Posterior vena cava (tissue), 2 donors: ENCODE measurements around the gene GNPTAB. TPM values are rescaled to one million over a fixed set of nuclear protein-coding genes. Genes with fewer than 3 reads are reported as not detected.

Source experiments
- DNase-seq: peaks from one replicate; pipeline ENCODE4 v3.0.0-alpha.2; 2020; ENCODE audit warnings: low spot score
- intact Hi-C, 2 donors: fragments of 100-400 bp; cut with DNase I; formaldehyde crosslinking; loops; one replicate each; pipeline versions ENCODE4 v1.14.1 to v1.14.2; 2022 to 2023
- total RNA-seq, 2 donors: library from RNA; stranded (reverse); fragmentation: NEBNext Ultra II Directional; extraction: Animal tissue kit (Norgen Biotek cat#: 25700); gene quantifications; one replicate each; pipeline ENCODE4 v1.2.1, GENCODE V29; 2021
- donor health status: DM: yes; HTN: yes; CAD: no.
- donor health status: DM: yes; HTN: yes; CAD: no.

GNPTAB gene
- total RNA-seq, 2 donors from 2014 or later, result 37.0 to 42.8 TPM

DNA sequence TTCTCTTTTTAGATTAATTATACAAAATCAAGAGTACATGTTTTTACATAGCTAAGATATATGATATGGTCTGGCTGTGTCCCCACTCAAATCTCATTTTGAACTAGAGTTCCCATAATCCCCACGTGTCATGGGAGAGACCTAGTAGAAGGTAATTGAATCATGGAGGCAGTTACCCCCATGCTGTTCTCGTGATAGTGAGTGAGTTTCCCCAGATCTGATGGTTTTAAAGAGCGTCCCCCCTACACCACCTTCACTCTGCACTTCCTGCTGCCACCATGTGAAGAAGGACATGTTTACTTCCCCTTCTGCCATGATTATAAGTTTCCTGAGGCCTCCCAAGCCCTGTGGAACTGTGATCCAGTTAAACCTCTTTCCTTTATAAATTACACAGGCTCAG is 25.2 kb upstream of the GNPTAB start:
- intact Hi-C loops, result no loop called here

DNA sequence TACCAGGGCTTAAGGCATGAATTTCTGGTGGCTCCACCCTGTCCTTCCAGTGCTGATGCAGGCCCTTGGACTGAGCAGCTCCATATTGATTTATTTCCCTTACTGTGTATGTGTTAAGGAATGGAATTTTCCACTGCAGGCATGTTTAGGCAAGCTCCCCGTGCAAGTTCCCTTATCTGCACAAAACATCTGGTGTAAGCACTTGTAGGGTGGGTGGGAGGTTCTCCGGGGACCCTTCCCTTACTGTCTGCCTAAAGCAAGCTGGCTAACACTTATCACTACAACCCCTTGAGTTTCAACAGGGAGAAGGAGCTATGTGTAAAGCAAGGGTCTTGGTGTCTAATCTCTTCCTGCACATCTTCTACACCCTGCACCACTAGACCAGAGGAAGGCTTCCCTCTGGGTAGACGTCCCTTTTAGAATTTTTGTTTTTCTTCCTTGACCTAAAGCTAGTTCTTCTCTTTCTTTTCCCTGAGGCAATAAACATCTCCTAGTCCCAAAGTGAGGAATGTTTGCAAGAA is 24.7 kb upstream of the GNPTAB start:
- no peak for DNase-seq
- intact Hi-C loops, result no loop called here

More for the DNA sequence above, 25.2 kb upstream of the GNPTAB start:
- DNase-seq, result no peak

DNA sequence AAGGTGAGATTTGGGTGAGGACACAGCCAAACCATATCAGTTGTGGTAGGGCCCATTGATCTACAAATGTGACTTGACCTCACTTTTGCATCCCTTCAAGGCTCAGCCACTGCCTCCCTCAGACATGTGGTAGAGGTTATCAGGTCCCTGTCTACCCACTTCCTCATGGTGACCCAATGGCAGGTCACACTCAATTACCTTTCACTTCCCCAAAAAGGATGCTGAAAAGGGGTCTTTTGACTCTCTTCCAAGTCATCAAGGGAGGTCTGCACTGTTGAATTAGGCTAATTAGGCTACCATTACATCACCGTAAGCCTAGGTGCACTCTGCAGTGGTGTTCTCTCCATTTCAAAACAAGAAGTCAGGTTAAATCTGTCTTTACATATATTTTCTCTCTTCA is 24.0 kb upstream of the GNPTAB start:
- intact Hi-C loops, result no loop called here
- DNase-seq, result no peak

DNA sequence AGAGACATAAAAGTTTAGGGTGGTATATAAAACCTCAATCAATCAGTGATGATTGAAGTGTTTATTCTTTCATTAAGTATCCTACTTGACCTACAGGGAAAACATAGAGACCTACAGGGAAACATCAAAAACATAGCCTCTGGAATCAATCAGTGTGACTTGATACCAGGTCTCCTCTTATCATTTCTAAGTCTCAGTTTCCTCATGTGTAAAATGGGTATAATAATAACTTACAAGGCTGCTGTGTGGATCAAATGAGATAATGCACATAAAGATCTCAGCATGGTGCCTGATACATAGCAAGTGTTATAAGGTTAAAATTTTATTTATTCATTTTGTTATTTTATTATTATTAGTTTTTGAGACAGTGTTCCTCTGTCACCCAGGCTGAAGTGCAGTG is 22.2 kb upstream of the GNPTAB start:
- intact Hi-C loops, result no loop called here
- no peak for DNase-seq

DNA sequence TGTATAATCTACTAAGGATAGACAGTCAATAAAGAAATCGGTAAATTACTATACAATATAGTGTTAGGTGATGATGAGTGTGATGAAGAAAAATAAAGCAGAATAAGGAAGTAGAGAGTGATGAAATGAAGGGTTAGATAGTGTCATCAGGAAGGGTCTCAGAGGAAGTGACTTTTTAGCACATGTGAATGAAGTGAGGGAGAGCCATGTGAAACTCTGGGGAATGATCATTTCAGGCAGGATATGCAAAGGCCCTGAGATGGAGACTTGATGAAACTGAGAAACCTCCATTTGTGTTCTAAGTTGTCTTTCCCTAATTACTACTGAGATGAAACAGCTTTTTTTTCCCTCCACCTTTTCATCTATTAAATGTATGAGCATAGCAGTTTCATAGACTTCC is 19.4 kb upstream of the GNPTAB start:
- intact Hi-C loops, result no loop called here
- no peak for DNase-seq

DNA sequence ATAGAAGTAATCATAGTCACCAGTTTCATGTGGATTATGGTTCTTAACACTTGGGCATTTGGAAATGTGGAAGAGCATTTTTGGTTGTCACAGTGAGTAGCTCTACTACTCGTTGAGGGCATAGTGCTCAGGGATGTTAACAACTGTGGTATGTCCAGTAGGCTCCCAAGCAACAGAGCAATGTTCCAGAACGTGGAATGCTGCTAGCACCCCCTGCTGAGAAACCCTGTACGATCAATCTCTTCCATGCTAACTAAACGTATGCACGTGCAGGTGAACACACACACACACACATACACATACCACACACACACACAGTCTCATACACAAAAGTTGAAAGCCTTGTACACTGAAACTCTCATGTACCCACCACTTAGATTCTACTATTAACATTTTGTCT is 16.6 kb upstream of the GNPTAB start:
- intact Hi-C loops, result no loop called here
- no peak for DNase-seq

DNA sequence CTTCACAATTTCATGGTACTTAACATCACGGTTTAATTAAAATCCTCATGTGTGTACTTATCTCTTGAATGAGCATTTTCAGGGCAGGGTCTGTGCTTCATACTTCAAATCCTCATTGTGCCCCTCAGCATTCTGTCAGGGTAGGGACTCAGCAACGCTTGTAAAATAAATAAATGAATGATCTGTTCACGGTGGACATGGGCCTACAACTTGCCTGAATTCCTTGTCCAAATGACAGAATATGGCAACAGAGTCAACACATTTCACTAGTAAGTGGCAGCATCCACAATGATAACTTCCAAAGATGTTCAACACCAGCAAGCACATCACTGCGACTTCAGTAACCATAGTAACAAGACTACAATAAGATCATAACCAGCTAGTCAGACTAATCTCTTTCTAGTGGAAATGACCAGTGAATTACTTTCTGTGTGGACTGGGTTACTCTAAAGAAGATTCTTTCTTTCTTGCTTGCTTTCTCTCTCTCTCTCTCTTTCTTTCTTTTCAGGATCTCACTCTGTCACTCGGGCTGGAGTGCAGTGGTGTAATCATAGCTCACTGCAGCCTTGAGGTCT is 14.5 kb upstream of the GNPTAB start:
- intact Hi-C loops, result no loop called here
- DNase-seq, result no peak

DNA sequence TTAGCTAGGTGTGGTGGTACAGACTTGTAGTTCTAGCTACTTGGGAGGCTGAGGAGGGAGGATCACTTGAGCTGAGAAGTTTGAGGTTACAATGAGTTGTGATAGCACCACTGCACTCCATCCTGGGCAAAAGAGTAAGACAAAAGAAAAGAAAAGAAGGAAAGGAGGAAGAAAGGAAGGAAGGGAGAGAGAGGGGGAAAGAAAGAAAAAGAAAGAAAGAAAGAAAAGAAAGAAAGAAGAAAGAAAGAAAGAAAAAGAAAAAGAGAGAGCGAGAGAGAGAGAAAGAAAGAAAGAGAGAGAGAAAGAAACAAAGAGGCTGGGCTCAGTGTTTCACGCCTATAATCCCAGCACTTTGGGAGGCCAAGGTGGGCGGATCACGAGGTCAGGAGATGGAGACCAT is 10.3 kb upstream of the GNPTAB start:
- DNase-seq, result no peak
- intact Hi-C loops, result no loop called here

DNA sequence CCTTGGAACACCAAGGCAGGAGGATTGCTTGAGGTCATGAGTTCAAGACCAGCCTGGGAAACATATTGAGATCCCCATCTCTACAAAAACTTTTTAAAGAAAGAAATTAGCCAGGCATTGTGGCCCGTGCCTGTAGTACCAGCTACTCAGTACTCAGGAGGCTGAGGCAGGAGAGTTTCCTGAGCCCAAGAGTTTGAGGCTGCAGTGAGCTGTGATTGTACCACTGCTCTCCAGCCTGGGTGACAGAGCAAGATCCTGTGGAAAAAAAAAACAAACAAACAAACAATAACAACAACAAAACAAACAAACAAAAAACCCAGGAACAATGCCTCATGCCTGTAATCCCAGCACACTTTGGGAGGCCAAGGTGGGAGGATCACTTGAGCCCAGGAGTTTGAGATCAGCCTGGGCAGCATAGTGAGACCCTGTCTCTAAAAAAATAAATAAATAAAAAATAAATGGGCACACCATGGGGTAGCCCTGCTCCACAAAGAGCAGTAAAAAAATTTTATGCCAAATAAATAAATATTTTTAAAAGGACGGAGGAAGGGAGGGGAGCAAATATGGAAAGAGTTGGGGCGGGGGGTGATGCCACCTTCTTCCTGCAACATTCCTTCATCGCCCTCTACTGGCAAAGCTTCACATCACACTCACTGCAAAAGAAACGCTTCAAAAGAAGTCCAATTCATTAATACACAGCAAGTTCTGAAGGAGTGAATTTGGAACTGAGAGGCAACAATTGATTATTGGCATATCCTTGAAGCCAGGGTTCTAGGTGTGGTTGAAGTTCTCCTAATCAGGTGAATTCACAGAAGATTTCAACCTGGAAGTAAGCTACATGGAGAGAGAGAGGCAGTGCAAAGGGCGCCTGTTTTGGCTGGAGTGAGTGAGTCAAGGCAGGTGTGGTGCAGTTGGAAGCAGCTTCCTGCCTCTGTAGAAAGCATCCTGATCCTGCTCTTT is 8.8 kb upstream of the GNPTAB start:
- intact Hi-C loops, result loop anchor here in 1 of 2 donors (10.0 kb wide), 1 partner anchor 65 kb away; no protein-coding TSS in a partner anchor
- no peak for DNase-seq

DNA sequence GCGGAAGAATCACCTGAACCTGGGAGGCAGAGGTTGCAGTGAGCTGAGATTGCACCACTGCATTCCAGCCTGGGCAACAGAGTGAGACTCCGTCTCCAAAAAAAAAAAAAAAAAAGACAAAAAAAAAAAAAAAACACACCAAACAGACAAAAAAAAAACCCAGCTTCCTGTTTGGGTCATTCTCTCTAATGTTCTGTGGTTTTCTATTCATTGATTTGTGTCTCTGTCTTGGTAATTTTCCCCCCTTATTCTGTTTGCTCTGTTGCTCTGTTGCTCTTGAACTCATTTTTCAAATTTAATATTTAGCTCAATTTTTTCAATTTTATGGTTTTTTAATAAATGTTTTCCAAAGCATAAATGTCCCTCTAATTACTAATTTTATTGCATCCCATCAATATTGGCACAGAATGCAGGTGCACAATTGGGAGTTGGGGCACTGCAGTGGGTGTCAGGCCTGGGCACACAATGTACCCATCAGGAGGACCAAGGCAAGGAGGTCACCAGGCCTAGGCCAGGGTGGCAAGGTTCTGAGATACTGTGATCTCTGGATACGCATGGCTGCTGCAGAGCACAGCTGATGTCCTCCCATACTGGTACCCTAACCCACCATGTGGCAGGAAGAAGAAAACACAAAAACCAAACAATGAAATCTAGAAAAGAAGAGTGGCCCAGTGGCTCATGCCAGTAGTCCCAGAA is 8.0 kb upstream of the GNPTAB start:
- intact Hi-C loops, result loop anchor here in 1 of 2 donors (10.0 kb wide), 1 partner anchor 64 kb away; no protein-coding TSS in a partner anchor
- no peak for DNase-seq

DNA sequence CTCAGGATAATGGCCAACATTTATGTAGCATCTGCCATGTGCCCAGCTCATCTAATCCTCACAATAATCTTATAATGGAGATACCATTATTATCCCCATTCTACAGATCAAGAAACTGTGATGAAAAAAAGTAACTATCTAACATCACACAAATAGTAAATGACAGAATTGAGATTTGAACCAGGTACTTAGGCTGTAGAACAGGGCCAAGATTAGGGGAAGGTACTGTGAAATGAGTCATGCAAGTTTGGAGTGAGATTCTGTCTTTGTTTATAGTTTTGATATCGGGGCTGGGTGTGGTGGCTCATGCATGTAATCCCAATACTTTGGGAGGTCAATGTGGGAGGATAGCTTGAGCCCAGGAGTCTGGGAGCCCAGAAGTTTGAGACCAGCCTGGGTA is 1.3 kb upstream of the GNPTAB start:
- intact Hi-C loops, result loop anchor here (5.0 to 10.0 kb wide), 2 partner anchors 57 to 60 kb away; no protein-coding TSS in a partner anchor
- no peak for DNase-seq

DNA sequence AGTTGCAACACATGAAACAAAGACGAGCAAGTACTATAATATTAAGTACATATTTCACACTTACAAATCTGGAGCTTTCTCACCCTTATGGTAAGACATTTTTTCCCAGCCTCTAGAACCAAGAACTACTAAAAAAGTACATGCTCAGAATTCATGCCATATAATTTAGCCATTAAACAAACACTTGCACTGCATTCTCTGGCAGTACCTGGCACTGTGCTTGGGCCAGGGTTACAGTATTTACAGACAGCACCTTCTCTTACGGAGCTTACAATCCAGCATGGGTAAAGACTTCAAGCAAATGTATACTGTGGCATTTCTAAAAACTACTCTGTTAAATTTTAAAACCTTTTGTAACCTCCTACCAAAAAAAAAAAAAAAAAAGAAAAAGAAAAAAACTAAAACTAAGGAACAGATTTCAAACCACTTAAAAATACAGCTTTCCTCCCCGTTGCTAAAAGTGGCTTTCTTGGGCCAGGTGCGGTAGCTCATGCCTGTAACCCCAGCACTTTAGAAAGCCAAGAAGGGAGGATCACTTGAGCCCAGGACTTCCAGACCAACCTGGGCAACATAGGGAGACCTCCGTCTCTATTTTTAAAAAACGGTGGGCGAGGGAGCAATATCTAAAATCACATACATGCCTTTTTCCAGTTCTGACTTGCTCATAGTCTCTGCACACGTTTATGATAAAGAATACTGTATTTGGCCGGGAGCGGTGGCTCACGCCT is 956 bp downstream of the GNPTAB start:
- intact Hi-C loops, result loop anchor here (5.0 to 10.0 kb wide), 2 partner anchors 55 to 58 kb away; no protein-coding TSS in a partner anchor
- no peak for DNase-seq

DNA sequence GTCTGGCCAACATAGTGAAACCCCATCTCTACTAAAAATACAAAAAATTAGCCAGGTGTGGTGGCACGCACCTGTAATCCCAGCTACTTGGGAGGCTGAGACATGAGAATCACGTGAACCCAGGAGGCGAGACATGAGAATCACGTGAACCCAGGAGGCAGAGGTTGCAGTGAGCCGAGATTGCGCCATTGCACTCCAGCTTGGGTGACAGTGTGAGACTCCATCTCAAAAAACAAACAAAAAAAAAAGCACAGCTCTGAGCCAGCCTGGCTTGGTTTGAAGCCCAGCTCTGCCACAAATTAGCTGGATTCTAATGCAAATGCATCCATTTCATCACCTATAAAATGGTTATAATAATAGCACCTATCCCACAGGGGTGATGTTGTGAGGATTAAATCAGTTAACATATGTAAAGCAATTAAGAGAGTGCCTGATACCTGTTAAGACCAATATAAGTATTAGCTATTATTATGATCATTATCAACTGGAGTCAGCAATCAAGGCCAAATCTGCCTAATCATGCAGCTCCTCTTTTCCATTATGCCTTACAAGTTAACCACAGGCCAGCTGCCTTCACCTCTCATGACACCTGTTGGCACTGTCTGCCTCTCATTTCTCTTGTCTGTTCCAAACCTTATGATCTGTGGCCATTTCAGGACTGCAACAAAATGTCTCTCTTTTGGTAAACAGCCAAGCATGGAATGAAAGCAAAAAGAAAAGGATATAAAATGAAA is 2.1 kb downstream of the GNPTAB start:
- DNase-seq, result no peak
- intact Hi-C loops, result no loop called here

DNA sequence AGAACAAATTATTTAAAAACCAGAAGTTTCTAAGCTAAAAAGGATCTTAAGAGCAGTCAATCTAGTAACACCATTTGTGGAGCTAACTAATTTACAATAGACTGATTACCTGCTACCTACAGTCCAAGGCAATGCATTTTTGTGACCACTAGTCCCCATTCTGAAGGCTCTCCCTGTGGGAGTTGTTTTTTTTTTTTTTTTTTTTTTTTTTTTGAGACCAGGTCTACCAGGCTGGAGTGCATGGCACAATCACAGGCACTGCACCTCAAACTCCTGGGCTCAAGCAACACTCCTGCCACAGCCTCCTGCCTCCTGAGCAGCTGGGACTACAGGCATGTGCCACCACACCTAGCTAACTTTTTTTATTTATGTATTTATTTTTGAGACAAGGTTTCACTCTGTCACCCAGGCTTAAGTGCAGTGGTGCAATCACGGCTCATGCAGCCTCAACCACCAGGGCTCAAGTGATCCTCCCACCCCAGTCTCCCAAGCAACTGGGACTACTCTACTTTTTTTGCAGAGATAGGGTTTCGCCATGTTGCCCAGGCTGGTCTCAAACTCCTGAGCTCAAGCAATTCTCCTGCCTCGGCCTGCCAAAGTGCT is 3.9 kb downstream of the GNPTAB start:
- no peak for DNase-seq
- intact Hi-C loops, result no loop called here

DNA sequence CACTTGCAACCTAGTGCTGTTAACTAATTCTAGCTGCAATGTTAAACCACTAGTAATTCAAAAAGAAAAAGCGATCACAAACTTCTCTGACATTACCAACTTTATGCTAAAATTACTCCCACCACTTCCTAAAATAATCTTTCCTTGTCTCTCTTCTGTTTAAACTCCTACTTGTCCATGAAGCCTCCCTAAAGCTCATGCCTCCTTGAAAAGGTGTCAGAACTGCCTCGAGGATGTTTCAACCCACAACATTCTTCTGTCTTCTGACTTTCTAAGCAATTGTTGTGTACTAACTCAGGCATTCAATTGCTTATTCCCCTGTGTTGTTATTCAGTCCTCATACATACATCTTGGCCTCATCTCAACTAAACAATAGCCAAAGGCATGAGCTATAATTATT is 5.9 kb downstream of the GNPTAB start:
- intact Hi-C loops, result no loop called here
- no peak for DNase-seq

DNA sequence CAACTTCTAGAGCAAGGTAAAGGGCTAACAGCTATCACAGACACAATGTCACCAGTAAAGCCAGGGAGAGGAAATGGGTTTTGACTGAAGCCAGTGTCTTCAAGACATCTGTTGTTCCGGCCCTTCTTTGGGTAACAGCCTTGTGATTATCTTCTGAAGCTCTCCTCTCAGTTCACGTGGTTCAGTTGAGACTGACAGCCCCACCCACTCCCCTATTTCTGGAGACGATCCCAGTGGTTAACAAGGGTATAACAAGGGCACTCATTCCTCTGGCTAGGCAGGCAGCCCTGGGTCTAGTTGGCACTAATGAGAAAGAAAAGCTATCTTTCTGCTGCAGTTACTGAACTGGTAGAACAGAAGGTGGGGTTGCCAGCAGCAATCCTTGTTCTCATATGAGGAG is 6.9 kb downstream of the GNPTAB start:
- no peak for DNase-seq
- intact Hi-C loops, result no loop called here

DNA sequence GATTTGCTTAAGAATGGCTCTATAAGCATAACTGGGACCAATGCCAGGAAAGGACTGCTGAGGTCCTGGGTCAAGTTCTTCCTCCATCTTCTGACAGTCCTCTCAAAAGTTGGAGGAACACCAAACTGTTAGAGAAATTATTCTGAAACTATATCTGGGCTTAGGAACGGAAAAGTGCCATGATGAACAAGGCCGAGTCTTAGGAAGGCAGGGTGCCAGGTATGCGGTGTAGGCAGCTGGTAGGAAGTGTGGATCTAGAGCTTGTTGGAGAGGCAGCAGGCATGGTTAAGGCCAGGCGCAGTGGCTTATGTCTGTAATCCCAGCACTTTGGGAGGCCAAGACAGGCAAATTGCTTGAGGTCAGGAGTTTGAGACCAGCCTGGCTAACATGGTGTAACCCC is 7.7 kb downstream of the GNPTAB start:
- no peak for DNase-seq
- intact Hi-C loops, result no loop called here

DNA sequence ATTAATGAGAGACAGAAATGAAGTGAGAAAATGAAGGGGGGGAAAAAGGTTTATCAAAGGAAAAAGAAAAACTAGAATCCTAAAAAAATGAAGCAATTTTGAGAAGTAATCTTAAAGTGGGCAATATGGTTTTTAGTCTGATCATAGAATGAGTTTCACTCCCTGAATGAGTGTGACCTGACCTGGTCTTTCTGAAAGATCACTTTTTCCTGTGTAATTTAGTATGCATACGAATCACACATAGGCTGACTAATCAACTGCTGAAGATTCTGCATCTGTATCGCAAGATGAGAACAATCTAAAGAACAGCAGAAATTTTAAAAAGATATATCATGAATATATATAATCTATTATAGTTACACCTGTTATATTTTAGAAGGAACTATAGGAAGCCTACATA is 11.3 kb downstream of the GNPTAB start:
- DNase-seq, result no peak
- intact Hi-C loops, result no loop called here
